A673 (cell line): ENCODE results near the gene TERT. TPM values are rescaled to one million over a fixed set of nuclear protein-coding genes. Genes with fewer than 3 reads are reported as not detected.

Experiments
- BruUV-seq: library from RNA; stranded (reverse); fragments of 400-500 nt; replicated peaks from 2 replicates; lab custom pipeline; 2021; lab: Mats Ljungman, UMichigan
- CTCF ChIA-PET: fragments of 300-600 bp; sonication (Branson Sonifier 250); formaldehyde crosslinking; loops from one replicate; lab custom pipeline; 2022; ENCODE audit warnings: antibody characterized with exemption; lab: Charles Lee
- POLR2A ChIA-PET: fragments of 300-600 bp; sonication (Branson Sonifier 250); formaldehyde crosslinking; loops from one replicate; lab custom pipeline; 2022; ENCODE audit warnings: antibody characterized with exemption; ENCODE audit not compliant: low non-redundant PET; lab: Charles Lee
- DNase-seq: peaks from one replicate; pipeline ENCODE4 v3.0.0-alpha.2; 2015; ENCODE audit warnings: low spot score
- H3K27ac ChIP-seq: fragments of 200-600 bp; sonication (generic); 2 replicates; pipeline ENCODE4 v1.5.1; 2016; ENCODE audit warnings: mixed run types, low read depth, mild to moderate bottlenecking, mixed read lengths, antibody characterized with exemption, low read length; ENCODE audit not compliant: poor library complexity, severe bottlenecking
- H3K27me3 ChIP-seq: fragments of 200-600 bp; sonication (generic); replicated peaks from 2 replicates; pipeline ENCODE4 v1.6.1; 2017; ENCODE audit warnings: mixed run types, low read depth, mild to moderate bottlenecking, mixed read lengths, antibody characterized with exemption, low read length; ENCODE audit not compliant: insufficient read depth, poor library complexity
- H3K36me3 ChIP-seq: fragments of 200-600 bp; sonication (generic); 2 replicates; pipeline ENCODE4 v1.6.1; 2016; ENCODE audit warnings: mixed run types, mild to moderate bottlenecking, mixed read lengths, antibody characterized with exemption, low read length; ENCODE audit not compliant: insufficient read depth, poor library complexity, severe bottlenecking
- H3K4me1 ChIP-seq: fragments of 200-600 bp; sonication (generic); 2 replicates; pipeline ENCODE4 v1.6.1; 2017; ENCODE audit warnings: mixed run types, mild to moderate bottlenecking, mixed read lengths, antibody characterized with exemption, low read length; ENCODE audit not compliant: insufficient read depth, poor library complexity, severe bottlenecking
- H3K4me3 ChIP-seq: fragments of 200-600 bp; sonication (generic); 2 replicates; pipeline ENCODE4 v1.5.1; 2016; ENCODE audit warnings: low read depth, mixed run types, mild to moderate bottlenecking, mixed read lengths, low read length; ENCODE audit not compliant: poor library complexity, severe bottlenecking
- H3K9me3 ChIP-seq: fragments of 200-600 bp; sonication (generic); 2 replicates; pipeline ENCODE4 v1.6.1; 2016; ENCODE audit warnings: mixed run types, low read depth, mild to moderate bottlenecking, mixed read lengths, antibody characterized with exemption, low read length; ENCODE audit not compliant: poor library complexity, severe bottlenecking
- CTCF ChIP-seq: fragments of 300-800, 200-600 bp; sonication (generic); conservative IDR thresholded peaks from 2 replicates; pipeline ENCODE4 v1.5.1; 2017; ENCODE audit warnings: low read depth, mild to moderate bottlenecking, antibody characterized with exemption, low read length, moderate library complexity, mixed read lengths
- EZH2 ChIP-seq: fragments of 200-600 bp; sonication (generic); IDR thresholded peaks from 2 replicates; pipeline ENCODE4 v1.6.1; 2017; ENCODE audit warnings: borderline replicate concordance, low read depth, mild to moderate bottlenecking, mixed read lengths, antibody characterized with exemption, low read length; ENCODE audit not compliant: poor library complexity, severe bottlenecking
- intact Hi-C: fragments of 100-400 bp; cut with micrococcal nuclease; formaldehyde crosslinking; loops from one replicate; pipeline ENCODE4 v1.10.0; 2022; ENCODE audit not compliant: unreplicated experiment
- total RNA-seq: library from RNA; stranded (reverse); gene quantifications from 2 replicates; pipeline ENCODE4 v1.2.3, GENCODE V29; 2021

Gene TERT
- total RNA-seq, 1 experiment from 2014 or later = 14.2 TPM

GRCh38 chr5:1312993-1313833 is 18.3 kb upstream of the TERT start:
- no peaks in the 10 kb centered on the region for H3K27me3 ChIP-seq
- DNase-seq = no peak
- H3K27ac ChIP-seq = no peak overlapping the region
- TF ChIP-seq EZH2 (no peak), CTCF (no peak)
- intact Hi-C loops = no loop called here
- CTCF ChIA-PET = no interaction called here
- POLR2A ChIA-PET = no interaction called here
- no peaks in the 10 kb centered on the region for H3K4me1 ChIP-seq
- no peaks in the 10 kb centered on the region for H3K9me3 ChIP-seq
- H3K4me3 ChIP-seq = no peak overlapping the region
- peaks cover 4% of the 10 kb centered on the region for H3K36me3 ChIP-seq
- BruUV-seq = no TSS peak

- ChIA-PET POLR2A (no interaction called here), CTCF (no interaction called here)
- Histone ChIP-seq H3K36me3 (no peaks in the 10 kb centered on the region), H3K4me3 (no peak overlapping the region), H3K27ac (no peak overlapping the region), H3K9me3 (no peaks in the 10 kb centered on the region), H3K27me3 (no peaks in the 10 kb centered on the region), H3K4me1 (no peaks in the 10 kb centered on the region)
- intact Hi-C loops = no loop called here
- no peak for DNase-seq
- TF ChIP-seq CTCF (no peak), EZH2 (no peak)
- no TSS peak for BruUV-seq
Observed at GRCh38 chr5:1312206-1312605, 17.3 kb upstream of the TERT start.

- DNase-seq = no peak
- no peak overlapping the region for H3K4me3 ChIP-seq
Observed at GRCh38 chr5:1311439-1312055, 16.7 kb upstream of the TERT start.

More at GRCh38 chr5:1311439-1312055, 16.7 kb upstream of the TERT start:
- Histone ChIP-seq H3K27ac (no peak overlapping the region), H3K9me3 (no peaks in the 10 kb centered on the region), H3K27me3 (no peaks in the 10 kb centered on the region), H3K36me3 (no peaks in the 10 kb centered on the region), H3K4me1 (no peaks in the 10 kb centered on the region)
- CTCF ChIA-PET = no interaction called here
- TF ChIP-seq EZH2 (no peak), CTCF (no peak)
- BruUV-seq = no TSS peak
- intact Hi-C loops = no loop called here
- POLR2A ChIA-PET = no interaction called here
